T-cell (primary cell): ENCODE data around the gene PAF1. TPM values are rescaled to one million over a fixed set of nuclear protein-coding genes. Genes with fewer than 3 reads are reported as not detected.
"Not testable (repeated sequence)": the region's sequence is repeated elsewhere in the genome, so short reads cannot be mapped to it uniquely, and the experiment has no call there.

Experiments
- ATAC-seq, 4 experiments: fragments of 200-7000 bp in 3 of 4; fragments of 150-1000 bp in 1 of 4; cut with Tn5 transposase; replicated peaks in 1 of 4; 1 replicate in 3 of 4; 2 replicates in 1 of 4; pipeline ENCODE4 v1.10.0; 2021; ENCODE audit warnings: moderate library complexity in 3 of 4, mild to moderate bottlenecking in 2 of 4, moderate number of reproducible peaks in 1 of 4
- CTCF ChIA-PET, 2 donors: fragments of 300-600 bp; sonication (Branson Sonifier 250); formaldehyde crosslinking; loops; one replicate each; lab custom pipeline; 2022; ENCODE audit warnings: antibody characterized with exemption in 2 of 2; lab: Charles Lee
- POLR2A ChIA-PET, 2 donors: fragments of 300-600 bp; sonication (Branson Sonifier 250); formaldehyde crosslinking; loops; one replicate each; lab custom pipeline; 2022; ENCODE audit warnings: antibody characterized with exemption in 2 of 2; lab: Charles Lee
- DNase-seq, 35 experiments: peaks; one replicate each; pipeline versions ENCODE4 v3.0.0 to v3.0.0-alpha.2; 2013 to 2023
- H3K27ac ChIP-seq: one replicate; pipeline ENCODE4 v1.5.1; 2013; ENCODE audit warnings: low read length
- H3K27me3 ChIP-seq, 2 experiments: replicated peaks in 1 of 2; 1 replicate in 1 of 2; 2 replicates in 1 of 2; pipeline versions ENCODE4 v1.6.1 to v1.7.0; 2013; ENCODE audit warnings: low read length in 1 of 2, mixed read lengths in 1 of 2; ENCODE audit not compliant: control insufficient read depth in 2 of 2, insufficient read depth in 2 of 2; ENCODE audit errors: extremely low read depth in 1 of 2
- H3K36me3 ChIP-seq, 2 donors: 1 replicate in 1 of 2; 2 replicates in 1 of 2; pipeline versions ENCODE4 v1.6.1 to v1.7.0; 2013; ENCODE audit warnings: low read length in 1 of 2; ENCODE audit not compliant: control insufficient read depth in 2 of 2, insufficient read depth in 1 of 2; ENCODE audit errors: extremely low read depth in 1 of 2
- H3K4me1 ChIP-seq, 2 experiments: 1 replicate in 1 of 2; 2 replicates in 1 of 2; pipeline versions ENCODE4 v1.6.1 to v1.7.0; 2013; ENCODE audit warnings: low read length in 2 of 2, mixed read lengths in 1 of 2; ENCODE audit not compliant: insufficient read depth in 2 of 2, control insufficient read depth in 1 of 2; ENCODE audit errors: extremely low read depth in 1 of 2
- H3K4me3 ChIP-seq, 2 donors: 1 replicate in 1 of 2; 2 replicates in 1 of 2; pipeline versions ENCODE4 v1.5.1 to v1.7.0; 2013; ENCODE audit warnings: mild to moderate bottlenecking in 2 of 2, low read length in 1 of 2, moderate library complexity in 1 of 2; ENCODE audit not compliant: control insufficient read depth in 1 of 2; ENCODE audit errors: extremely low read depth in 1 of 2
- H3K9me3 ChIP-seq: 2 replicates; pipeline ENCODE4 v1.7.0; 2013
- H3K27ac Mint-ChIP-seq, 2 donors: one replicate each; pipeline ENCODE4 v1.8.0; 2020 to 2021; ENCODE audit warnings: mild to moderate bottlenecking in 2 of 2, mixed read lengths in 2 of 2
- H3K27me3 Mint-ChIP-seq, 2 donors: one replicate each; pipeline ENCODE4 v1.8.0; 2021 to 2022; ENCODE audit warnings: mixed read lengths in 2 of 2
- H3K36me3 Mint-ChIP-seq: one replicate; pipeline ENCODE4 v1.8.0; 2021; ENCODE audit warnings: mixed read lengths
- H3K4me1 Mint-ChIP-seq, 3 donors: one replicate each; pipeline ENCODE4 v1.8.0; 2020 to 2022; ENCODE audit warnings: mixed read lengths in 3 of 3, mild to moderate bottlenecking in 1 of 3
- H3K4me3 Mint-ChIP-seq, 3 donors: one replicate each; pipeline ENCODE4 v1.8.0; 2020 to 2022; ENCODE audit warnings: mild to moderate bottlenecking in 3 of 3, mixed read lengths in 3 of 3, moderate library complexity in 3 of 3
- H3K9me3 Mint-ChIP-seq, 3 donors: one replicate each; pipeline ENCODE4 v1.8.0; 2020 to 2022; ENCODE audit warnings: mixed read lengths in 3 of 3
- WGBS: methylation state at CpG from one replicate; pipeline ENCODE4 v1.1.5; 2013; ENCODE audit warnings: missing lambda C conversion rate; ENCODE audit not compliant: insufficient coverage; 5-methylcytosine and 5-hydroxymethylcytosine counted together
- total RNA-seq, 35 experiments: library from RNA in 6 of 35; stranded (reverse) in 6 of 35; fragments of 120-200 nt in 1 of 35; gene quantifications; one replicate each; pipeline versions ENCODE4 v1.2.1 to v1.2.4 and lab custom pipeline; 2013 to 2026

Gene PAF1
- total RNA-seq, 5 donors from 2014 or later (not counting 1 experiment from before 2014, with no cell fraction given), result 43.0 to 96.1 (median 45.9) TPM

GRCh38 chr19:39340156-39340555 is 50.8 kb downstream of the PAF1 start:
- H3K4me3 ChIP-seq, H3K36me3 ChIP-seq, H3K9me3 ChIP-seq, H3K27me3 Mint-ChIP-seq, H3K27me3 ChIP-seq, ATAC-seq, H3K9me3 Mint-ChIP-seq, POLR2A ChIA-PET, CTCF ChIA-PET, H3K27ac ChIP-seq, DNase-seq: not testable (repeated sequence)
- H3K4me1 Mint-ChIP-seq, result peaks cover 63 to 77% (median 74%) of the 10 kb centered on the region in 3 donors
- H3K4me3 Mint-ChIP-seq, result peak overlapping the region; percentile 90 to 98 (median 95)
- H3K4me1 ChIP-seq, result peaks cover 12 to 65% of the 10 kb centered on the region in 2 experiments
- peaks cover 13% of the 10 kb centered on the region for H3K36me3 Mint-ChIP-seq
- peak overlapping the region; percentile 92 to 98 for H3K27ac Mint-ChIP-seq
- WGBS, result 91% methylated on average over 6 of the region's 7 CpGs

DNA sequence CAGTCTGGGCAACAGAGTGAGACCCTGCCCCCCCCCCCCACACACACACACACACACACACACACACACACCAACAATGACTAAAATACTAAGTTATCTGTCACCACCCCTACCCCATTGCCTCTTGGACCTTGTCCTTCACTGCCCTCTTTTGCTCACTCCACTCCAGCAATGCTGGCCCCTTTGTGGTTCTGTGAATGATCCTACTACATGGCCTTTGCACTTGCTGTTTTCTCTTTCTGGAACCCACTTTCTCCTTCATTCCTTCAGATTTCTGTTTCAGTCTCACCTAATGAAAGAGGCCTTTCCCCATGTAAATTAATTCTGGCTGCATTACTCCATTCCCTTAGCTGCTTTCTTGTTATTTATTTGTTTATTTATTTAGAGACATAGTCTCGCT is 51.2 kb downstream of the PAF1 start:
- H3K9me3 Mint-ChIP-seq, result no peaks in the 10 kb centered on the region
- WGBS, result 100% methylated on average over 1 of the region's 1 CpG
- Histone ChIP-seq H3K4me1 (peaks cover 11 to 66% of the 10 kb centered on the region in 2 experiments), H3K4me3 (no peak overlapping the region), H3K27me3 (no peaks in the 10 kb centered on the region), H3K36me3 (no peaks in the 10 kb centered on the region), H3K27ac (no peak overlapping the region), H3K9me3 (no peaks in the 10 kb centered on the region)
- DNase-seq (no peak), ATAC-seq (no peak)
- peak overlapping the region; percentile 90 to 98 (median 95) for H3K4me3 Mint-ChIP-seq
- peak overlapping the region; percentile 92 to 98 for H3K27ac Mint-ChIP-seq
- H3K36me3 Mint-ChIP-seq, result peaks cover 12% of the 10 kb centered on the region
- ChIA-PET CTCF (no interaction called here), POLR2A (interaction anchor here in 1 of 2 donors (0.6 kb wide), 1 partner anchor 66 kb away, joined by 3 read pairs; no protein-coding TSS in a partner anchor)
- no peaks in the 10 kb centered on the region for H3K27me3 Mint-ChIP-seq
- H3K4me1 Mint-ChIP-seq, result peaks cover 62 to 77% (median 74%) of the 10 kb centered on the region in 3 donors

DNA sequence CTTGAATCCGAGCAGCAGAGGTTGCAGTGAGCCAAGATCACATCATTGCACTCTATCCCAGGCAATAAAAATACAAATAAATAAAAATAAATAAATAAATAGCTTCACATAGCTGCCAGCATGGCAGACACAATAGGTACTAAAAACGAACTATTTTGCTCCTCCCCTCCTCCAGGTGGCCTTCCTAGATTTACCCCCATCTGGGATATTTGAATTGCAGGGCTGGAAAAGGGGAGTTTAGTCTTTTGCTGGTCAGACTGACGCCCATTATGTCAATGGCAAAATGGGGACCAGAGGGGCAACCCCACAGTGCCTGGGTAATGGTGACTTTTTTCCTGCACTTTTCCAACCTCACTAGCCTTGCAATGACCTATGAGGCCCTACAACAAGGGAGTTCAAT is 54.4 kb downstream of the PAF1 start:
- peaks cover 11 to 75% of the 10 kb centered on the region in 2 experiments for H3K4me1 ChIP-seq
- ATAC-seq, result no peak
- H3K4me3 ChIP-seq, result peak overlapping the region in 1 of 2 donors; percentile 18
- H3K27me3 Mint-ChIP-seq, result no peaks in the 10 kb centered on the region
- H3K27ac Mint-ChIP-seq, result peak overlapping the region; percentile 99
- no peaks in the 10 kb centered on the region for H3K9me3 ChIP-seq
- no peak for DNase-seq
- peaks cover 12% of the 10 kb centered on the region for H3K36me3 Mint-ChIP-seq
- H3K27me3 ChIP-seq, result no peaks in the 10 kb centered on the region
- H3K9me3 Mint-ChIP-seq, result no peaks in the 10 kb centered on the region
- peaks cover 0 to 9% of the 10 kb centered on the region in 2 donors for H3K36me3 ChIP-seq
- POLR2A ChIA-PET, result no interaction called here
- H3K27ac ChIP-seq, result peak overlapping the region; percentile 89
- H3K4me3 Mint-ChIP-seq, result peak overlapping the region; percentile 96 to 99 (median 97)
- H3K4me1 Mint-ChIP-seq, result peaks cover 63 to 74% (median 73%) of the 10 kb centered on the region in 3 donors
- CTCF ChIA-PET, result interaction anchor here in 1 of 2 donors (0.6 kb wide), 1 partner anchor 808 kb away, joined by 5 read pairs; no protein-coding TSS in a partner anchor
- WGBS, result no CpG with 5 or more reads among the region's 3 CpGs

Other genes starting within 250 kb of the PAF1 start
- under 1 TPM in 3 of 5 donors, not detected in 2; 0.23 to 0.46 (median 0.41) TPM for gene NCCRP1, start 194.1 kb downstream of the PAF1 start, total RNA-seq
- gene SYCN, start 186.8 kb downstream of the PAF1 start, total RNA-seq, result 1 to 10 TPM in 2 of 5 donors, under 1 TPM in 1, not detected in 2; 0.82 to 1.7 (median 1.1) TPM
- gene IFNL3, start 146.1 kb downstream of the PAF1 start, total RNA-seq, result not detected
- not detected for gene IFNL4, start 142.2 kb downstream of the PAF1 start, total RNA-seq
- gene IFNL2, start 122.7 kb downstream of the PAF1 start, total RNA-seq, result not detected
- under 1 TPM in 1 of 5 donors, not detected in 4; 0.49 TPM for gene IFNL1, start 94.7 kb downstream of the PAF1 start, total RNA-seq
- 10 to 100 TPM in 2 of 5 donors, 1 to 10 TPM in 3; 3.5 to 10.9 (median 8.7) TPM for gene LRFN1, start 70.2 kb downstream of the PAF1 start, total RNA-seq
- 100 to 1,000 TPM; 337 to 427 (median 397) TPM for gene GMFG, start 55.1 kb downstream of the PAF1 start, total RNA-seq
- gene SAMD4B, start 48.7 kb downstream of the PAF1 start, total RNA-seq, result 10 to 100 TPM; 59.4 to 72.3 (median 62.0) TPM
- 10 to 100 TPM; 42.0 to 48.7 (median 47.0) TPM for gene MED29, start 272 bp upstream of the PAF1 start, total RNA-seq
- gene ZFP36, start 15.7 kb upstream of the PAF1 start, total RNA-seq, result 1,000 to 10,000 TPM in 1 of 5 donors, 100 to 1,000 TPM in 4; 208 to 1,013 (median 233) TPM
- 10 to 100 TPM; 25.2 to 88.1 (median 36.7) TPM for gene PLEKHG2, start 21.6 kb upstream of the PAF1 start, total RNA-seq
- 1,000 to 10,000 TPM; 3,669 to 4,521 (median 4,268) TPM for gene RPS16, start 44.8 kb upstream of the PAF1 start, total RNA-seq
- 100 to 1,000 TPM; 180 to 301 (median 194) TPM for gene SUPT5H, start 54.5 kb upstream of the PAF1 start, total RNA-seq
- gene TIMM50, start 89.7 kb upstream of the PAF1 start, total RNA-seq, result 10 to 100 TPM; 50.5 to 53.7 (median 53.0) TPM
- gene DLL3, start 107.8 kb upstream of the PAF1 start, total RNA-seq, result under 1 TPM in 2 of 5 donors, not detected in 3; 0.16 to 0.20 TPM
- not detected for gene SELENOV, start 124.0 kb upstream of the PAF1 start, total RNA-seq
- 1 to 10 TPM; 4.1 to 6.3 (median 5.8) TPM for gene EID2B, start 141.7 kb upstream of the PAF1 start, total RNA-seq
- gene EID2, start 149.1 kb upstream of the PAF1 start, total RNA-seq, result 10 to 100 TPM; 14.4 to 21.9 (median 19.8) TPM
- not detected for gene LGALS13, start 211.4 kb upstream of the PAF1 start, total RNA-seq